Esophagus muscularis mucosa (tissue), 4 donors: ENCODE results near the gene FN1. TPM values are rescaled to one million over a fixed set of nuclear protein-coding genes. Genes with fewer than 3 reads are reported as not detected.

Experiments
- DNase-seq: peaks from one replicate; pipeline ENCODE4 v3.0.0-alpha.2; 2017; ENCODE audit errors: extremely low spot score
- H3K27ac ChIP-seq, 4 donors: fragments of 200-600 bp; sonication (generic); replicated peaks in 1 of 4; 1 replicate in 3 of 4; 2 replicates in 1 of 4; pipeline ENCODE4 v1.5.1; 2016 to 2019; ENCODE audit warnings: mild to moderate bottlenecking in 1 of 4
- H3K27me3 ChIP-seq, 4 donors: fragments of 200-600 bp; sonication (generic); one replicate each; pipeline versions ENCODE4 v1.5.1 to v1.6.0; 2016 to 2019
- H3K36me3 ChIP-seq, 4 donors: fragments of 200-600 bp; sonication (generic); one replicate each; pipeline ENCODE4 v1.5.1; 2016 to 2019
- H3K4me1 ChIP-seq, 4 donors: fragments of 200-600 bp; sonication (generic); one replicate each; pipeline ENCODE4 v1.5.1; 2016 to 2019
- H3K4me3 ChIP-seq, 4 donors: fragments of 200-600 bp; sonication (generic); 1 replicate in 2 of 4; 2 replicates in 2 of 4; pipeline ENCODE4 v1.5.1; 2016 to 2019; ENCODE audit warnings: mild to moderate bottlenecking in 4 of 4, moderate library complexity in 1 of 4
- H3K9me3 ChIP-seq, 4 donors: fragments of 200-600 bp; sonication (generic); 1 replicate in 3 of 4; 2 replicates in 1 of 4; pipeline ENCODE4 v1.5.1; 2016 to 2019
- EP300 ChIP-seq: sonication (generic); formaldehyde crosslinking; IDR thresholded peaks from one replicate; pipeline ENCODE4 v1.6.1; 2017; ENCODE audit warnings: antibody characterized with exemption
- POLR2A ChIP-seq: fragments of 450-650 bp; IDR thresholded peaks from one replicate; pipeline ENCODE4 v1.6.1; 2017; ENCODE audit warnings: antibody characterized with exemption, moderate library complexity, mild to moderate bottlenecking, low read depth
- POLR2AphosphoS5 ChIP-seq, 2 donors: sonication (generic); formaldehyde crosslinking; IDR thresholded peaks; one replicate each; pipeline ENCODE4 v1.6.1; 2017; ENCODE audit warnings: antibody characterized with exemption in 2 of 2
- WGBS: methylation state at CpG from one replicate; pipeline ENCODE4 v1.1.5; 2018; 5-methylcytosine and 5-hydroxymethylcytosine counted together
- intact Hi-C: fragments of 100-400 bp; cut with DNase I; formaldehyde crosslinking; loops from one replicate; pipeline ENCODE4 v1.15.1; 2023
- total RNA-seq, 4 donors: library from RNA; depleted of rRNA; stranded (reverse); fragments of >200 nt; gene quantifications; one replicate each; pipeline versions ENCODE4 v1.1.0 to v1.2.1, GENCODE V29; 2016
- TF ChIP-seq, protein P1 (sequence below), 3 experiments: fragments of 200-600 bp in 2 of 3; fragments of 450-650 bp in 1 of 3; sonication (generic) in 2 of 3; IDR thresholded peaks; one replicate each; pipeline ENCODE4 v1.5.1; 2017 to 2019; ENCODE audit warnings: antibody characterized with exemption in 3 of 3, mild to moderate bottlenecking in 2 of 3, moderate library complexity in 1 of 3

FN1 gene
- total RNA-seq, 4 donors from 2014 or later: 2,256 to 4,873 (median 2,950) TPM

DNA sequence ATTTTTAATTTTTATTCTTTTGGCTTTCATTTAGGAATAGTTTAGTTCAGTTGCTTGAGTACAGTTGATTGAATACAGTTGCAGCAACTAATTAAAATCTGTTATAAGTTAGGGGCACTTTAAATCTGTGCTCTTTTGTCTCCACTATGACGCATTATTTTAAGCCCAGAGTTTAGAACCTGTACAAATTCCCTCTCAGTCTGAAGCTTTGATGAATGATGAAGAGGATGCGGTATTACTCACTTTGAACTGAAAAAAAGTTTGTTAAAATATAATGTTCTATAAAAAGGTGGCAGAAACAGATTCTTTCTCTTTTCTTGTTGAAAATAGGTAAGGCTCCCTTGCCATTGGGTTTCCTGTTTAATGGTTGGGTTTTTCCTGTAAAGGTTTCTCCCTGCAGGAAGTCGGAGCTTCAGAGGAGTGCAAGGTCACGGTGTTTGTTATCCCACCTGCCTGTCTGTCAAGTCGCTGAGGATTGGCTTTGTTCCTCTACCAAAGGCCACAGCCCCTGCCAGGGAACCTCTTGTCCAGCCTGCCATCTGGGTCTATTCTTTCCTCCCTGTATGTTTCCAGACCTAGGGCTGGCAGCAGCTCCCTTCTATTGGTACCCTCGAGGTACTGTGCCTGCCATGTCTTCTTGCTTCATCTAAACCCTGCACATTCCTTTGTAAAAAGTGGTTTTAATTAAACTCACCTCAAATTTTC lies 43.8 kb upstream of the FN1 start:
- Histone ChIP-seq H3K9me3 (no peaks in the 10 kb centered on the region), H3K27ac (no peak overlapping the region), H3K36me3 (no peaks in the 10 kb centered on the region), H3K27me3 (no peaks in the 10 kb centered on the region), H3K4me3 (no peak overlapping the region), H3K4me1 (no peaks in the 10 kb centered on the region)
- TF ChIP-seq, protein P1, sequence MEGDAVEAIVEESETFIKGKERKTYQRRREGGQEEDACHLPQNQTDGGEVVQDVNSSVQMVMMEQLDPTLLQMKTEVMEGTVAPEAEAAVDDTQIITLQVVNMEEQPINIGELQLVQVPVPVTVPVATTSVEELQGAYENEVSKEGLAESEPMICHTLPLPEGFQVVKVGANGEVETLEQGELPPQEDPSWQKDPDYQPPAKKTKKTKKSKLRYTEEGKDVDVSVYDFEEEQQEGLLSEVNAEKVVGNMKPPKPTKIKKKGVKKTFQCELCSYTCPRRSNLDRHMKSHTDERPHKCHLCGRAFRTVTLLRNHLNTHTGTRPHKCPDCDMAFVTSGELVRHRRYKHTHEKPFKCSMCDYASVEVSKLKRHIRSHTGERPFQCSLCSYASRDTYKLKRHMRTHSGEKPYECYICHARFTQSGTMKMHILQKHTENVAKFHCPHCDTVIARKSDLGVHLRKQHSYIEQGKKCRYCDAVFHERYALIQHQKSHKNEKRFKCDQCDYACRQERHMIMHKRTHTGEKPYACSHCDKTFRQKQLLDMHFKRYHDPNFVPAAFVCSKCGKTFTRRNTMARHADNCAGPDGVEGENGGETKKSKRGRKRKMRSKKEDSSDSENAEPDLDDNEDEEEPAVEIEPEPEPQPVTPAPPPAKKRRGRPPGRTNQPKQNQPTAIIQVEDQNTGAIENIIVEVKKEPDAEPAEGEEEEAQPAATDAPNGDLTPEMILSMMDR (IDR thresholded peaks at IDR 0.05): no peak
- no peak for TF ChIP-seq POLR2A
- TF ChIP-seq POLR2AphosphoS5 (IDR thresholded peaks at IDR 0.05): no peak
- 73% methylated on average over 6 of the region's 6 CpGs for WGBS
- intact Hi-C loops: no loop called here
- no peak for DNase-seq

DNA sequence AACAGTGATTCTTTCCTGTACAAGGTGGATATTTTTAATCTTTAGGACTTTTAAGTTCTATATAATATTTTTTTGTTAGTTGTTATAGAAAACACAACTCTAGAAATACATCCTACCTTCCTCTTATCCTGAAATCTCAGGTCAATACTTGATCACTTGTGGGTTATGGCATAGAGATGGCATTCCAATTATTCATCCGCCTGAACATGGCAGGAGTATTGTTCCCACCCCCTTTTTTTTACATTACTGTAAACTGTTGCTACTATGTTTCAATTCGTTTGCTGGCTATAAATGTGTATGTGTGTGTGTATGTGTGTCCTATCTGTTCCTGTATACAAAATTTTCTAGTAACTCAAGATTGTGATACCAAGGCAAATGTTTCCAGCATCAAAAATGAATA lies 43.3 kb upstream of the FN1 start:
- no peak overlapping the region for H3K4me3 ChIP-seq
- WGBS: 88% methylated on average over 2 of the region's 2 CpGs
- TF ChIP-seq EP300 (no peak), POLR2AphosphoS5 (IDR thresholded peaks at IDR 0.05) (no peak), POLR2A (no peak)
- TF ChIP-seq, protein P1 (IDR thresholded peaks at IDR 0.05): no peak
- H3K4me1 ChIP-seq: no peaks in the 10 kb centered on the region
- no peaks in the 10 kb centered on the region for H3K36me3 ChIP-seq
- no peaks in the 10 kb centered on the region for H3K27me3 ChIP-seq
- intact Hi-C loops: no loop called here
- no peaks in the 10 kb centered on the region for H3K9me3 ChIP-seq
- no peak overlapping the region for H3K27ac ChIP-seq
- no peak for DNase-seq

DNA sequence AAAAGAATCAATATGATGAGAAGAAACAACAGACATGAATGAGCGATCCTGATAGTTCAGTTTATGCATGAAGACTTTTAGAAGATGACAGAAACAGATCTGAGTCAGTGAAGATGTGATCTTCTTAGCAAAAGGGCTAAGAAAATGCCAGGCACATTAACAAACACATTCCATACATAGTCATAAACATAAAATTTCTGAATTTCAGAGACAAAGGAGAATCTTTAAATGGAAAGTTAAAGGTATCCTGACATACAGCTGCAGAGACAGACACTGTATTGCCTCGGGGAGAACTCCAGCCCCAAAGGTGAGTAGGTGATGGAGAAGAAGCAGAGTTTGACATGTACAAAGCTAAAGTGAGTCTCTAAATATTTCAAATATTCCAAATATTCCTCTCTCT lies 40.6 kb upstream of the FN1 start:
- WGBS: 85% methylated on average over 2 of the region's 2 CpGs
- DNase-seq: no peak
- H3K9me3 ChIP-seq: no peaks in the 10 kb centered on the region

DNA sequence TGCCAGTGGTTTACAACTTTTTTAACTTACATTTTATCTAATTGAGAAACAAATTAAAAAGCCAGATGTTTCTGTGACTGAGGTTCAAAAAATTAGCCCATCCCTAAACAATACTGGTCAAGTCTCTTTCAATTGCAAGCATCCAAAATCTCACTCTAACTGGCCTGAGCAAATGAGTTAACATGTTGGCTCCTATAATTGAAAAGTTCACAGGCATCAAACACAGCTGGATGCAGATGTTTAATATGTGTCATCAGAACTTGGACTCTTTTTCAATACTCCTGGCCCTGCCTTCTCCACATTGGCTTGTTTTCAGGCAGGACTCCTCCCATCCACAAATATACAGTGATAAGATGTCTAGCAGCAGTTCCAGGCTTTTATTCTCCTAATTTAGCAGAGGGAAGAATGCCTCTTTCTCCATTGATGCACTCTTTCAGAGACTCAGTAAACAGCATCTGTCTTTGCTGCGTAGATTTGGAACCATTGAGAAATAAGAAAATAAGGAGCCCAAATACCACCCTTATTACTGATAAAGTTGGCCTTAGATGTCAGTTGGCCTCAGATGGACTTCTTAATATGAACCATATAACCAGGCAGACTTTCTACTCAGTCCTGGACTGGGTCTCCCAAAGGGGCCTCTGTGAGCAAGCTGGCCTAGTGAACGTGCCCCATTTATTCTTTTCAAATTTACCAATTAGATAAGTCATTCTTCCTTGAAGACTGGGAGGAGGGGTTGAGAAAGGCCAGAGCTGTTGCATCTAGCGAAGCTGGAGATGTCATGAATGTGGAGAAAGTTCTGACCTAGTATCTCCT lies 30.4 kb upstream of the FN1 start:
- H3K4me3 ChIP-seq: no peak overlapping the region
- TF ChIP-seq, protein P1 (IDR thresholded peaks at IDR 0.05): no peak
- TF ChIP-seq POLR2AphosphoS5 (IDR thresholded peaks at IDR 0.05) (peak; percentile 12 to 38), POLR2A (no peak)
- WGBS: 84% methylated on average over 3 of the region's 3 CpGs
- no peak for DNase-seq
- no peaks in the 10 kb centered on the region for H3K9me3 ChIP-seq
- H3K4me1 ChIP-seq: peaks cover 0 to 9% (median 1%) of the 10 kb centered on the region in 4 donors
- peak overlapping the region in 1 of 4 donors; percentile 30 for H3K27ac ChIP-seq
- H3K27me3 ChIP-seq: no peaks in the 10 kb centered on the region
- no peaks in the 10 kb centered on the region for H3K36me3 ChIP-seq
- intact Hi-C loops: no loop called here

More for the DNA sequence above, 40.6 kb upstream of the FN1 start:
- H3K4me3 ChIP-seq: no peak overlapping the region
- H3K27me3 ChIP-seq: no peaks in the 10 kb centered on the region
- intact Hi-C loops: no loop called here
- TF ChIP-seq POLR2AphosphoS5 (IDR thresholded peaks at IDR 0.05): no peak
- TF ChIP-seq, protein P1 (IDR thresholded peaks at IDR 0.05): no peak
- TF ChIP-seq EP300: no peak
- no peak for TF ChIP-seq POLR2A
- H3K4me1 ChIP-seq: no peaks in the 10 kb centered on the region
- H3K27ac ChIP-seq: no peak overlapping the region
- H3K36me3 ChIP-seq: no peaks in the 10 kb centered on the region
